ENCODE data around the gene KCNN1. TPM values are rescaled to one million over a fixed set of nuclear protein-coding genes. Genes with fewer than 3 reads are reported as not detected.
A peak's percentile ranks its signal among the peaks of the same experiment; 100 is the strongest.

KCNN1 gene
- total and polyA plus RNA-seq, 2 of the 13 experiments (the other 11 are each of a cell fraction or from before 2014, with no cell fraction given) = 0.04 TPM; not detected in 1

DNA sequence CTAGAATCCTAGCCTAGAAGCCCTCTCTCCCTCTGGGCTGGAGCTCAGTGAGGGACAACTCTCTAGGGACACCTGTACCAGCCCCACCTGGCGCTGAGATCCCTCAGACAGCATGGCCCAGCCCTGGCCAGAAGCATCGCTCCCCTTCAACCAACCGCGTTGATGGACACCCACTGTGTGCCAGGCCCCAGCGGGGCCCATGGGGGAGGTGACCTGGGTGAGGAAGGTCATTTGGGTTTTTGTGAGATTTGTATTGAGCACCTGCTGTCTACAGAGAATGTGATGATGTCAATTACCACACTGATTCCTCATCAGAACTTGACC lies 31.9 kb downstream of the KCNN1 start:
- TF ChIP-seq BCLAF1 (IDR thresholded peaks at IDR 0.05) = no peak
- no peak for TF ChIP-seq AKAP8 (CRISPR knock-in tag; IDR thresholded peaks at IDR 0.05)
- TF ChIP-seq ZNF790 (CRISPR knock-in tag; IDR thresholded peaks at IDR 0.05; ENCODE audit: borderline replicate concordance) = no peak
- TF ChIP-seq ZIK1 (CRISPR knock-in tag; IDR thresholded peaks at IDR 0.05; ENCODE audit: borderline replicate concordance, low read depth) = no peak
- BruUV-seq (replicated peaks) = no TSS peak
- no peak overlapping the region for H3K27ac ChIP-seq (ENCODE audit: extremely low read length, insufficient read depth, low read length)
- ATAC-seq = no peak
- H3K9me3 ChIP-seq (ENCODE audit: low read length) = no peaks in the 10 kb centered on the region
- intact Hi-C loops (cut with micrococcal nuclease; ENCODE audit: unreplicated experiment) (loop anchor here (1.0 to 5.0 kb wide), 2 partner anchors 52 to 126 kb away; partner anchors contain the start of gene SLC5A5), in situ Hi-C loops (cut with HindIII; ENCODE audit: extremely low pct_ligation_motif_present, low pct_unique_long_range_greater_than_20kb) (no loop called here)
- peaks cover 0 to 5% of the 10 kb centered on the region in 2 experiments; a peak in 1 of 5 replicates for H3K27me3 ChIP-seq (ENCODE audit: control insufficient read depth in 1 of 2, insufficient read depth in 2 of 2, low read length in 2 of 2)
- DNase-seq (ENCODE audit: low spot score) = no peak
- H3K9ac ChIP-seq (ENCODE audit: insufficient read depth, low read depth, low read length) = no peak overlapping the region
- H3K36me3 ChIP-seq (replicated peaks in 1 of 2; ENCODE audit: control insufficient read depth in 1 of 2, insufficient read depth in 2 of 2, low read length in 2 of 2) = no peaks in the 10 kb centered on the region
- no CpG with 5 or more reads among the region's 5 CpGs for WGBS (ENCODE audit: low lambda C conversion rate)
- H2AFZ ChIP-seq (ENCODE audit: low read length) = no peak overlapping the region
- H3K4me1 ChIP-seq (ENCODE audit: insufficient read depth, low read length) = peaks cover 29% of the 10 kb centered on the region
- peak overlapping the region; percentile 83; the same call in 1 of the 2 replicates for H3K4me2 ChIP-seq (ENCODE audit: low read depth, low read length)
- POLR2A ChIA-PET = interaction anchor here (0.6 to 1.7 kb wide), 5 partner anchors 61 to 366 kb away, joined by 3 to 5 read pairs (median 3); partner anchors contain the start of gene CCDC124
- H3K4me3 ChIP-seq (replicated peaks in 1 of 3; ENCODE audit: insufficient read depth in 1 of 3, low read depth in 2 of 3, low read length in 3 of 3) = peak overlapping the region in 1 of 3 experiments; percentile 67; a peak in 1 of 6 replicates
- no peak for FAIRE-seq
- CTCF ChIA-PET (ENCODE audit: low intra/inter-chr PET ratio, low total read pairs) = interaction anchor here (6.1 kb wide), 1 partner anchor 60 kb away, joined by 91 read pairs; no protein-coding TSS in a partner anchor
- H4K20me1 ChIP-seq (ENCODE audit: insufficient read depth, low read length) = no peaks in the 10 kb centered on the region
- no peaks in the 10 kb centered on the region for H3K79me2 ChIP-seq (ENCODE audit: insufficient read depth, low read length)
